Measurements from ENCODE around the gene ATMIN.

ATMIN gene

GRCh38 chr16:80992676-80993293 is 42.9 kb upstream of the ATMIN start:
- H2BK5ac ChIP-seq (ENCODE audit: low read length), result no peak overlapping the region
- H4K8ac ChIP-seq (ENCODE audit: low read depth, low read length), result no peak overlapping the region
- H2BK15ac ChIP-seq (ENCODE audit: low read length), result no peak overlapping the region
- no peak overlapping the region for H4K91ac ChIP-seq (ENCODE audit: low read depth, low read length, poor library complexity)
- no peaks in the 10 kb centered on the region for H3K79me1 ChIP-seq (ENCODE audit: low read depth, low read length)
- no peaks in the 10 kb centered on the region for H3K9me3 ChIP-seq (replicated peaks in 1 of 2; ENCODE audit: control insufficient read depth in 2 of 2, insufficient read depth in 1 of 2, low read depth in 1 of 2, low read length in 2 of 2)
- H2AK5ac ChIP-seq (ENCODE audit: low read depth, low read length), result no peak overlapping the region
- no peak for DNase-seq (ENCODE audit: low spot score)
- peaks cover 0 to 3% of the 10 kb centered on the region in 2 donors for H3K4me1 ChIP-seq (ENCODE audit: control insufficient read depth in 2 of 2, insufficient read depth in 1 of 2, low read depth in 1 of 2, low read length in 2 of 2)
- no peak overlapping the region for H3K9ac ChIP-seq (ENCODE audit: low read depth, low read length, poor library complexity)
- H3K18ac ChIP-seq (ENCODE audit: low read length), result no peak overlapping the region
- H3K14ac ChIP-seq (ENCODE audit: low read length), result no peak overlapping the region
- H3K4ac ChIP-seq (ENCODE audit: low read length), result no peak overlapping the region
- H3K36me3 ChIP-seq (replicated peaks in 1 of 2; ENCODE audit: control insufficient read depth in 2 of 2, insufficient read depth in 2 of 2, low read length in 2 of 2), result peaks cover 3 to 42% of the 10 kb centered on the region in 2 donors
- no CpG with 5 or more reads among the region's 3 CpGs for WGBS, 2 donors (ENCODE audit: extremely low coverage in 2 of 2, insufficient read length in 2 of 2, insufficient replicate concordance in 1 of 2)
- H3K4me3 ChIP-seq (ENCODE audit: low read length in 2 of 2), result no peak overlapping the region
- H2BK12ac ChIP-seq (ENCODE audit: low read length), result no peak overlapping the region
- no peak overlapping the region for H2BK120ac ChIP-seq (ENCODE audit: low read depth, low read length)
- no peak overlapping the region for H3K27ac ChIP-seq (replicated peaks; ENCODE audit: low read length)
- H2AFZ ChIP-seq (ENCODE audit: low read length), result no peak overlapping the region
- H3K23ac ChIP-seq (ENCODE audit: low read depth, low read length, poor library complexity), result no peak overlapping the region
- H3K27me3 ChIP-seq (ENCODE audit: control insufficient read depth in 3 of 3, insufficient read depth in 3 of 3, low read depth in 1 of 3, low read length in 3 of 3), result no peaks in the 10 kb centered on the region
- no peak overlapping the region for H3K4me2 ChIP-seq (ENCODE audit: insufficient read depth, low read length, poor library complexity, severe bottlenecking)

- no peaks in the 10 kb centered on the region for H3K9me3 ChIP-seq (replicated peaks in 1 of 2; ENCODE audit: control insufficient read depth in 2 of 2, insufficient read depth in 1 of 2, low read depth in 1 of 2, low read length in 2 of 2)
- H2AK5ac ChIP-seq (ENCODE audit: low read depth, low read length), result no peak overlapping the region
- no peak overlapping the region for H4K8ac ChIP-seq (ENCODE audit: low read depth, low read length)
- H3K14ac ChIP-seq (ENCODE audit: low read length), result no peak overlapping the region
- no peak overlapping the region for H3K27ac ChIP-seq (replicated peaks; ENCODE audit: low read length)
- no peak overlapping the region for H3K4ac ChIP-seq (ENCODE audit: low read length)
- no peak overlapping the region for H3K9ac ChIP-seq (ENCODE audit: low read depth, low read length, poor library complexity)
- H2BK5ac ChIP-seq (ENCODE audit: low read length), result no peak overlapping the region
- H2BK12ac ChIP-seq (ENCODE audit: low read length), result no peak overlapping the region
- no peak overlapping the region for H3K18ac ChIP-seq (ENCODE audit: low read length)
- H3K23ac ChIP-seq (ENCODE audit: low read depth, low read length, poor library complexity), result no peak overlapping the region
- no CpG with 5 or more reads among the region's 6 CpGs for WGBS, 2 donors (ENCODE audit: extremely low coverage in 2 of 2, insufficient read length in 2 of 2, insufficient replicate concordance in 1 of 2)
- no peak overlapping the region for H4K91ac ChIP-seq (ENCODE audit: low read depth, low read length, poor library complexity)
- H3K4me2 ChIP-seq (ENCODE audit: insufficient read depth, low read length, poor library complexity, severe bottlenecking), result no peak overlapping the region
- no peaks in the 10 kb centered on the region for H3K79me1 ChIP-seq (ENCODE audit: low read depth, low read length)
- no peaks in the 10 kb centered on the region for H3K27me3 ChIP-seq (ENCODE audit: control insufficient read depth in 3 of 3, insufficient read depth in 3 of 3, low read depth in 1 of 3, low read length in 3 of 3)
- H2BK15ac ChIP-seq (ENCODE audit: low read length), result no peak overlapping the region
- H3K4me1 ChIP-seq (ENCODE audit: control insufficient read depth in 2 of 2, insufficient read depth in 1 of 2, low read depth in 1 of 2, low read length in 2 of 2), result peaks cover 0 to 3% of the 10 kb centered on the region in 2 donors
- H3K36me3 ChIP-seq (replicated peaks in 1 of 2; ENCODE audit: control insufficient read depth in 2 of 2, insufficient read depth in 2 of 2, low read length in 2 of 2), result peaks cover 3 to 37% of the 10 kb centered on the region in 2 donors
- no peak overlapping the region for H3K4me3 ChIP-seq (ENCODE audit: low read length in 2 of 2)
- no peak overlapping the region for H2BK120ac ChIP-seq (ENCODE audit: low read depth, low read length)
- no peak overlapping the region for H2AFZ ChIP-seq (ENCODE audit: low read length)
- DNase-seq (ENCODE audit: low spot score), result no peak
These were observed 42.3 kb upstream of the ATMIN start for GRCh38 chr16:80993307-80993706.

GRCh38 chr16:80993834-80994233 is 41.8 kb upstream of the ATMIN start:
- H2AFZ ChIP-seq (ENCODE audit: low read length), result no peak overlapping the region
- H3K27me3 ChIP-seq (ENCODE audit: control insufficient read depth in 3 of 3, insufficient read depth in 3 of 3, low read depth in 1 of 3, low read length in 3 of 3), result no peaks in the 10 kb centered on the region
- H3K4me1 ChIP-seq (ENCODE audit: control insufficient read depth in 2 of 2, insufficient read depth in 1 of 2, low read depth in 1 of 2, low read length in 2 of 2), result peaks cover 0 to 3% of the 10 kb centered on the region in 2 donors
- DNase-seq (ENCODE audit: low spot score), result no peak
- H3K27ac ChIP-seq (replicated peaks; ENCODE audit: low read length), result no peak overlapping the region
- H3K4me2 ChIP-seq (ENCODE audit: insufficient read depth, low read length, poor library complexity, severe bottlenecking), result no peak overlapping the region
- no peak overlapping the region for H3K18ac ChIP-seq (ENCODE audit: low read length)
- no peak overlapping the region for H4K91ac ChIP-seq (ENCODE audit: low read depth, low read length, poor library complexity)
- H2BK12ac ChIP-seq (ENCODE audit: low read length), result no peak overlapping the region
- H2BK15ac ChIP-seq (ENCODE audit: low read length), result no peak overlapping the region
- no peak overlapping the region for H3K9ac ChIP-seq (ENCODE audit: low read depth, low read length, poor library complexity)
- H3K36me3 ChIP-seq (replicated peaks in 1 of 2; ENCODE audit: control insufficient read depth in 2 of 2, insufficient read depth in 2 of 2, low read length in 2 of 2), result peaks cover 3 to 36% of the 10 kb centered on the region in 2 donors
- no peak overlapping the region for H4K8ac ChIP-seq (ENCODE audit: low read depth, low read length)
- no peaks in the 10 kb centered on the region for H3K9me3 ChIP-seq (replicated peaks in 1 of 2; ENCODE audit: control insufficient read depth in 2 of 2, insufficient read depth in 1 of 2, low read depth in 1 of 2, low read length in 2 of 2)
- no peak overlapping the region for H2BK120ac ChIP-seq (ENCODE audit: low read depth, low read length)
- no peak overlapping the region for H3K4me3 ChIP-seq (ENCODE audit: low read length in 2 of 2)
- H2AK5ac ChIP-seq (ENCODE audit: low read depth, low read length), result no peak overlapping the region
- no peak overlapping the region for H3K4ac ChIP-seq (ENCODE audit: low read length)
- no peaks in the 10 kb centered on the region for H3K79me1 ChIP-seq (ENCODE audit: low read depth, low read length)
- H3K23ac ChIP-seq (ENCODE audit: low read depth, low read length, poor library complexity), result no peak overlapping the region
- no peak overlapping the region for H3K14ac ChIP-seq (ENCODE audit: low read length)
- H2BK5ac ChIP-seq (ENCODE audit: low read length), result no peak overlapping the region

- Histone ChIP-seq H3K4me1 (ENCODE audit: control insufficient read depth in 2 of 2, insufficient read depth in 1 of 2, low read depth in 1 of 2, low read length in 2 of 2) (peaks cover 0 to 3% of the 10 kb centered on the region in 2 donors), H2AK5ac (ENCODE audit: low read depth, low read length) (no peak overlapping the region), H2AFZ (ENCODE audit: low read length) (no peak overlapping the region), H3K4me2 (ENCODE audit: insufficient read depth, low read length, poor library complexity, severe bottlenecking) (no peak overlapping the region), H3K27ac (replicated peaks; ENCODE audit: low read length) (no peak overlapping the region), H3K14ac (ENCODE audit: low read length) (no peak overlapping the region), H3K79me1 (ENCODE audit: low read depth, low read length) (no peaks in the 10 kb centered on the region), H3K36me3 (replicated peaks in 1 of 2; ENCODE audit: control insufficient read depth in 2 of 2, insufficient read depth in 2 of 2, low read length in 2 of 2) (peaks cover 3 to 36% of the 10 kb centered on the region in 2 donors), H3K9me3 (replicated peaks in 1 of 2; ENCODE audit: control insufficient read depth in 2 of 2, insufficient read depth in 1 of 2, low read depth in 1 of 2, low read length in 2 of 2) (no peaks in the 10 kb centered on the region), H2BK15ac (ENCODE audit: low read length) (no peak overlapping the region), H3K23ac (ENCODE audit: low read depth, low read length, poor library complexity) (no peak overlapping the region), H3K27me3 (ENCODE audit: control insufficient read depth in 3 of 3, insufficient read depth in 3 of 3, low read depth in 1 of 3, low read length in 3 of 3) (no peaks in the 10 kb centered on the region), H4K8ac (ENCODE audit: low read depth, low read length) (no peak overlapping the region), H3K18ac (ENCODE audit: low read length) (no peak overlapping the region), H2BK5ac (ENCODE audit: low read length) (no peak overlapping the region), H3K4ac (ENCODE audit: low read length) (no peak overlapping the region), H2BK120ac (ENCODE audit: low read depth, low read length) (no peak overlapping the region), H2BK12ac (ENCODE audit: low read length) (no peak overlapping the region), H3K9ac (ENCODE audit: low read depth, low read length, poor library complexity) (no peak overlapping the region), H3K4me3 (ENCODE audit: low read length in 2 of 2) (no peak overlapping the region), H4K91ac (ENCODE audit: low read depth, low read length, poor library complexity) (no peak overlapping the region)
- no peak for DNase-seq (ENCODE audit: low spot score)
These were observed 41.2 kb upstream of the ATMIN start for GRCh38 chr16:80994451-80994850.

Measured in neuronal stem cell (in vitro differentiated cells).